Gastrocnemius medialis (tissue), 4 donors: ENCODE measurements around the gene ASTN2.

Experiments used
- CTCF ChIP-seq, 5 experiments: fragments of 450-650 bp in 3 of 5; fragments of 200-600 bp in 2 of 5; sonication (generic) in 2 of 5; IDR thresholded peaks in 4 of 5; conservative IDR thresholded peaks in 1 of 5; 1 replicate in 4 of 5; 2 replicates in 1 of 5; pipeline ENCODE4 v1.5.1; 2016 to 2019; ENCODE audit warnings: antibody characterized with exemption in 5 of 5, mild to moderate bottlenecking in 3 of 5, moderate library complexity in 3 of 5
- POLR2A ChIP-seq, 2 donors: fragments of 450-650 bp; IDR thresholded peaks; one replicate each; pipeline ENCODE4 v1.6.1; 2017; ENCODE audit warnings: antibody characterized with exemption in 2 of 2, mild to moderate bottlenecking in 2 of 2, moderate library complexity in 2 of 2

- TF ChIP-seq CTCF (IDR thresholded peaks at IDR 0.05 in 4 of 5, conservative IDR thresholded peaks at IDR 0.05 in 1 of 5) = no peak
- TF ChIP-seq POLR2A (IDR thresholded peaks at IDR 0.05) = no peak
Observed at GRCh38 chr9:117076571-117077290, 338.1 kb downstream of the ASTN2 start.
